ENCODE measurements around the gene R3HDM2. TPM values are rescaled to one million over a fixed set of nuclear protein-coding genes. Genes with fewer than 3 reads are reported as not detected.
A peak's percentile ranks its signal among the peaks of the same experiment; 100 is the strongest.

The R3HDM2 gene
- total and polyA plus RNA-seq, 2 of the 13 experiments (the other 11 are each of a cell fraction or from before 2014, with no cell fraction given) = 11.1 to 23.5 TPM

GRCh38 chr12:57368349-57369095 lies 62.3 kb downstream of the R3HDM2 start (continued):
- TF ChIP-seq MLX (CRISPR knock-in tag; IDR thresholded peaks at IDR 0.05) = no peak
- no peak for TF ChIP-seq THAP7 (CRISPR knock-in tag; IDR thresholded peaks at IDR 0.05)
- TF ChIP-seq ZMYM4 (CRISPR knock-in tag; IDR thresholded peaks at IDR 0.05) = peak; percentile 67
- TF ChIP-seq RORA (CRISPR knock-in tag; IDR thresholded peaks at IDR 0.05) = no peak
- TF ChIP-seq SAFB2 (CRISPR knock-in tag; IDR thresholded peaks at IDR 0.05; ENCODE audit: borderline replicate concordance, low read depth) = no peak
- no peak for TF ChIP-seq RAD51 (IDR thresholded peaks at IDR 0.05; ENCODE audit: borderline replicate concordance)
- no peak for TF ChIP-seq MATR3 (CRISPR knock-in tag; IDR thresholded peaks at IDR 0.05)
- TF ChIP-seq ZNF382 (CRISPR knock-in tag; IDR thresholded peaks at IDR 0.05; ENCODE audit: borderline replicate concordance) = no peak
- TF ChIP-seq TCF7L2 (IDR thresholded peaks at IDR 0.05; ENCODE audit: low read depth, low read length) = no peak
- no peak for TF ChIP-seq ZNF431 (CRISPR knock-in tag; IDR thresholded peaks at IDR 0.05; ENCODE audit: borderline replicate concordance, low read depth)
- TF ChIP-seq NFE2L2 (IDR thresholded peaks at IDR 0.05; ENCODE audit: low read length) = no peak
- TF ChIP-seq DZIP1 (CRISPR knock-in tag; IDR thresholded peaks at IDR 0.05) = no peak
- TF ChIP-seq EED (CRISPR knock-in tag; IDR thresholded peaks at IDR 0.05) = no peak
- TF ChIP-seq ZNF20 (CRISPR knock-in tag; IDR thresholded peaks at IDR 0.05) = no peak
- no peak for TF ChIP-seq DMTF1 (CRISPR knock-in tag; IDR thresholded peaks at IDR 0.05)
- TF ChIP-seq HMG20A (CRISPR knock-in tag; IDR thresholded peaks at IDR 0.05; ENCODE audit: borderline replicate concordance) = peak; percentile 16; the same call in 1 of the 2 replicates
- TF ChIP-seq GPN1 (CRISPR knock-in tag; IDR thresholded peaks at IDR 0.05; ENCODE audit: borderline replicate concordance) = no peak
- TF ChIP-seq ZNF564 (CRISPR knock-in tag; IDR thresholded peaks at IDR 0.05) = no peak
- no peak for TF ChIP-seq HIVEP1 (CRISPR knock-in tag; IDR thresholded peaks at IDR 0.05)
- no peak for TF ChIP-seq ZBTB8A (CRISPR knock-in tag; IDR thresholded peaks at IDR 0.05; ENCODE audit: borderline replicate concordance, low read depth)
- TF ChIP-seq ZNF557 (CRISPR knock-in tag; IDR thresholded peaks at IDR 0.05) = no peak
- no peak for TF ChIP-seq ZNF225 (CRISPR knock-in tag; IDR thresholded peaks at IDR 0.05)
